Right atrium auricular region (tissue), 2 donors: ENCODE measurements around the gene COLQ. TPM values are rescaled to one million over a fixed set of nuclear protein-coding genes. Genes with fewer than 3 reads are reported as not detected.

Source experiments
- DNase-seq: peaks from one replicate; pipeline ENCODE4 v3.0.0-alpha.2; 2019; ENCODE audit warnings: low spot score
- H3K27ac ChIP-seq, 2 donors: fragments of 200-600 bp; sonication (generic); 1 replicate in 1 of 2; 2 replicates in 1 of 2; pipeline ENCODE4 v1.5.1; 2016 to 2019
- H3K27me3 ChIP-seq, 2 donors: fragments of 200-600 bp; sonication (generic); one replicate each; pipeline versions ENCODE4 v1.5.1 to v1.6.0; 2017 to 2019
- H3K36me3 ChIP-seq: fragments of 200-600 bp; sonication (generic); one replicate; pipeline ENCODE4 v1.5.1; 2016
- H3K4me1 ChIP-seq, 2 donors: fragments of 200-600 bp; sonication (generic); one replicate each; pipeline versions ENCODE4 v1.5.1 to v1.6.0; 2017 to 2019
- H3K4me3 ChIP-seq, 2 donors: fragments of 200-600 bp; sonication (generic); 1 replicate in 1 of 2; 2 replicates in 1 of 2; pipeline ENCODE4 v1.5.1; 2017 to 2019; ENCODE audit warnings: mild to moderate bottlenecking in 1 of 2, moderate library complexity in 1 of 2
- H3K9me3 ChIP-seq, 2 donors: fragments of 200-600 bp; sonication (generic); one replicate each; pipeline ENCODE4 v1.5.1; 2019
- total RNA-seq, 2 donors: library from RNA; depleted of rRNA; stranded (reverse); fragments of >200 nt; gene quantifications; one replicate each; pipeline ENCODE4 v1.1.0, GENCODE V29; 2016
- TF ChIP-seq, protein P1 (sequence below), 2 donors: fragments of 200-600 bp; sonication (generic); IDR thresholded peaks; one replicate each; pipeline ENCODE4 v1.5.1; 2019; ENCODE audit warnings: antibody characterized with exemption in 2 of 2

Gene COLQ
- total RNA-seq, 2 donors from 2014 or later, result 24.3 to 38.3 TPM

DNA sequence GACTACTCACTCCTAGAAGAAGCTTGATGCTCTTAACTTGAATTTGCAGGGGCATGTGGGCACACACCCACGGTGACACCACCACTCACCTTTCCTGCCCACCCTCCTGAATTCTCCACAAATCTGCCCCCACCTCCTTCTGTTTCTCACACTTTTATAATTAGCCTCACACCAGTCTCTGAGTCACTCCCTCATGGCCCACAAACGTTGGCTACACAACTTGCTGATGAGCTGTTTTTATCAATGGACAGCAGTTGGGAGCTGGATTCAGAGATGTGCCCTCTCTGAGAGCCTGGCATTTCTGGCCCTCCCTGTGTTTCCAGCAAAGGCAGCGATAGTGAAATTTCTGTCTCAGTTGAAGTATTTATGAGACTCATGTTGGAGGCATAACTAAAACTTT, 1.3 kb downstream of the COLQ start:
- Histone ChIP-seq H3K4me3 (peak overlapping the region; percentile 41 to 49), H3K4me1 (peaks cover 0 to 47% of the 10 kb centered on the region in 2 donors), H3K27me3 (no peaks in the 10 kb centered on the region), H3K27ac (peak overlapping the region; percentile 89 to 92), H3K36me3 (no peaks in the 10 kb centered on the region), H3K9me3 (no peaks in the 10 kb centered on the region)
- DNase-seq, result no peak
- TF ChIP-seq, protein P1, sequence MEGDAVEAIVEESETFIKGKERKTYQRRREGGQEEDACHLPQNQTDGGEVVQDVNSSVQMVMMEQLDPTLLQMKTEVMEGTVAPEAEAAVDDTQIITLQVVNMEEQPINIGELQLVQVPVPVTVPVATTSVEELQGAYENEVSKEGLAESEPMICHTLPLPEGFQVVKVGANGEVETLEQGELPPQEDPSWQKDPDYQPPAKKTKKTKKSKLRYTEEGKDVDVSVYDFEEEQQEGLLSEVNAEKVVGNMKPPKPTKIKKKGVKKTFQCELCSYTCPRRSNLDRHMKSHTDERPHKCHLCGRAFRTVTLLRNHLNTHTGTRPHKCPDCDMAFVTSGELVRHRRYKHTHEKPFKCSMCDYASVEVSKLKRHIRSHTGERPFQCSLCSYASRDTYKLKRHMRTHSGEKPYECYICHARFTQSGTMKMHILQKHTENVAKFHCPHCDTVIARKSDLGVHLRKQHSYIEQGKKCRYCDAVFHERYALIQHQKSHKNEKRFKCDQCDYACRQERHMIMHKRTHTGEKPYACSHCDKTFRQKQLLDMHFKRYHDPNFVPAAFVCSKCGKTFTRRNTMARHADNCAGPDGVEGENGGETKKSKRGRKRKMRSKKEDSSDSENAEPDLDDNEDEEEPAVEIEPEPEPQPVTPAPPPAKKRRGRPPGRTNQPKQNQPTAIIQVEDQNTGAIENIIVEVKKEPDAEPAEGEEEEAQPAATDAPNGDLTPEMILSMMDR (IDR thresholded peaks at IDR 0.05), result no peak

- TF ChIP-seq, protein P1 (IDR thresholded peaks at IDR 0.05), result no peak
- no peak for DNase-seq
- Histone ChIP-seq H3K9me3 (no peaks in the 10 kb centered on the region), H3K36me3 (no peaks in the 10 kb centered on the region), H3K27me3 (no peaks in the 10 kb centered on the region), H3K27ac (peak overlapping the region; percentile 71 to 92), H3K4me3 (no peak overlapping the region), H3K4me1 (peaks cover 0 to 50% of the 10 kb centered on the region in 2 donors)
Measured at GRCh38 chr3:15519096-15519495, 2.4 kb downstream of the COLQ start.

GRCh38 chr3:15514663-15515340, 6.7 kb downstream of the COLQ start:
- H3K27ac ChIP-seq, result no peak overlapping the region
- TF ChIP-seq, protein P1 (IDR thresholded peaks at IDR 0.05), result no peak
- no peaks in the 10 kb centered on the region for H3K27me3 ChIP-seq
- no peak overlapping the region for H3K4me3 ChIP-seq
- no peaks in the 10 kb centered on the region for H3K9me3 ChIP-seq
- no peaks in the 10 kb centered on the region for H3K36me3 ChIP-seq
- H3K4me1 ChIP-seq, result peaks cover 0 to 60% of the 10 kb centered on the region in 2 donors
- no peak for DNase-seq

DNA sequence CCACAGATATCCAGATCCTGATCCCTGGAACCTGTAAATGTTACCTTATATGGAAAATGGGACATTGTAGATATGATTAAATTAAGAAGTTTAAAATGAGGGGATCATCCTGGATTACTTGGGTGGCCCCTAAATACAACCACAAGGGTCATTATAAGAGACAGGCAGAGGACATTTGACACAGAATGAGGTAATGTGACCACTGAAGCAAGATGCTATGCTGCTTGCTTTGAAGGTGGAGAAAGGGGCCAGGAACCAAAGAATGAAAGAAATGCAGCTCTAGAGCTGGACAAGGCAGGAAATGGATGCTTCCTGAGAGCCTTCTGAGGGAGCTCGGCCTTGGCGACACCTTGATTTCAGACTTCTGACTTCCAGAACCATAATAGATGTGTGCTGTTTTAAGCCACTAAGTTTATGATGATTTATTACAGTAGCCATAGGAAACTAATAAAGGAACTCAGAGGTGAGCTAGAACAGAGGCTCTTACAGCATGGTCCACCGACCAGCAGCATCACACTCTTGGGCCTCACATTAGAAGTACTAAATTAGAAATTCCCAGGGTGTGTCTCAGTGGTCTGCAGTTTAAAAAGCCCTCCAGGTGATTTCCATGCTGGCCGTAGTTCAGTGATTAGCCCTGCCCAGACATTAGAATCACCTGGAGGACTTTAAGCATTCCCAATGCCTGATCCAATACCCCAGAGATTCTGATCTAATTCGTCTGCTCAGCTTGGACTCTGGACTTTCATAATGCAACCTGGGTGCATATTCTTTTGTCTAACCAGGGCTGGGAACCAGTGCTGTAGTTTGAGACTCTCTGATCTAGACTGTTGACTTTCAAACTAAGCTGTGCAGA, 7.5 kb downstream of the COLQ start:
- no peak overlapping the region for H3K27ac ChIP-seq
- peaks cover 0 to 55% of the 10 kb centered on the region in 2 donors for H3K4me1 ChIP-seq
- DNase-seq, result no peak
- TF ChIP-seq, protein P1 (IDR thresholded peaks at IDR 0.05), result no peak
- no peak overlapping the region for H3K4me3 ChIP-seq
- no peaks in the 10 kb centered on the region for H3K36me3 ChIP-seq
- H3K9me3 ChIP-seq, result no peaks in the 10 kb centered on the region
- no peaks in the 10 kb centered on the region for H3K27me3 ChIP-seq

DNA sequence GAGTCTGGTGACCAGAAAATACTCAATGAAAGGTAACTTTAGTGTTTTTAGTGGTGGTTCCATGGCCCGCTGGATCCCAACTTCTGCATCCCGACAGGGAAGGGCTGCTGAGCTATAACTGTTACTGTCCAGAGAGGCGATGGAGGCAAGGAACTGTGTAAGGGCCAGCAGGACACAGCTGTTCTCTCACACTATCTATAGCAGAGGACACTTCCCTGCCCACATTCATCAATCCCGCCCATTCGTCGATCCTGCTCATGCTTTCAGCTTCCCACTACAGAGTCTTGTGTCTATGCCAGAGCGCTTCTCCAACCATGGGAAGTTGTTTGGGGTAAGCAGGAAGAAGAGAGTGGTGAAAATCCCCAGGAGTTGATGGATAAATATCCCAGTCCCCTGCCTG, 8.4 kb downstream of the COLQ start:
- Histone ChIP-seq H3K27me3 (no peaks in the 10 kb centered on the region), H3K9me3 (no peaks in the 10 kb centered on the region), H3K27ac (no peak overlapping the region), H3K4me1 (peaks cover 0 to 48% of the 10 kb centered on the region in 2 donors), H3K36me3 (no peaks in the 10 kb centered on the region), H3K4me3 (no peak overlapping the region)
- TF ChIP-seq, protein P1 (IDR thresholded peaks at IDR 0.05), result no peak
- no peak for DNase-seq
